AG08396 (cell line): ENCODE measurements around the gene MYLIP.
A peak's percentile ranks its signal among the peaks of the same experiment; 100 is the strongest.

Experiments used
- DNase-seq: peaks from one replicate; pipeline ENCODE4 v3.0.0; 2012; ENCODE audit warnings: low spot score, mixed read lengths

MYLIP gene

DNA sequence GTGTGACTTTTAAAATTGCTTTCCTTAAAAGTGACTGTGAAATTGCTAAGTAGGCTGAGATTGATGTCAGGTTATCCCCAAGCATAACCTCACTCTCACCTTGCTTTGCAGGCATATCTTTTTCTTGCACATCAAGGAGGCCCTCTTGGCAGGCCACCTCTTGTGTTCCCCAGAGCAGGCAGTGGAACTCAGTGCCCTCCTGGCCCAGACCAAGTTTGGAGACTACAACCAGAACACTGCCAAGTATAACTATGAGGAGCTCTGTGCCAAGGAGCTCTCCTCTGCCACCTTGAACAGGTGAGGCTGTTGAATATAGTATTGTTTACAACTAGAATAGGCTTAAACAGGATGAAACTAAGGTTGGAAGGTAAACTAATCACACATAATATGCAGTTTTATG lies 12.6 kb downstream of the MYLIP start:
- DNase-seq: no peak

DNA sequence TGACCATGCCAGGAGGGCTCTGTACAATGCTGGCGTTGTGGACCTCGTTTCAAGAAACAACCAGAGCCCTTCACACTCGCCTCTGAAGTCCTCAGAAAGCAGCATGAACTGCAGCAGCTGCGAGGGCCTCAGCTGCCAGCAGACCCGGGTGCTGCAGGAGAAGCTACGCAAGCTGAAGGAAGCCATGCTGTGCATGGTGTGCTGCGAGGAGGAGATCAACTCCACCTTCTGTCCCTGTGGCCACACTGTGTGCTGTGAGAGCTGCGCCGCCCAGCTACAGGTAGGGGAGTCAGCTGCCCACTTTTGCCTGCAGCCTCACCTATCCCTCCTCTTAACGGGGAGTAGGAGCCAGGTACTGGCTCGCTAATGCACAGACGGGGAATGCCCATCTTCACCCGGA lies 16.2 kb downstream of the MYLIP start:
- DNase-seq: no peak

DNA sequence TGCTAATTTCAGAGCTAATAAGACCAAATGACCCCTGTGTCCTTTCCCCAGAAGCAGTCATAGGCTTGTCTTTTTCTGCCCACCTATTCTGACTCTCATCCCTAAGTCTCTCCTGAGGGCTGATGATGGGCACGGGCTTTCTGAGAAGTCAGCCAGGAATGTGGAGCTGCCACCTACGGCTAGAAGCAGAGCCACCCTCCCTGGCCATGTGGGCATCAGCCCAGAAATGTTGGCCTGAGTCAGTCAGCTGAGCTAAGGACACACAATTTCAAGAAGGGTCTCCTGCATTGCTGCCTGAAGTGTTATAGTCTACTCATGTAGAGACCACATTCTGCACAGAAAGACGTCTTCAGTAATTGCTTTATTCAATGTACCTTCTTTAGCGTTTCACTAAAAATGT lies 17.1 kb downstream of the MYLIP start:
- no peak for DNase-seq

DNA sequence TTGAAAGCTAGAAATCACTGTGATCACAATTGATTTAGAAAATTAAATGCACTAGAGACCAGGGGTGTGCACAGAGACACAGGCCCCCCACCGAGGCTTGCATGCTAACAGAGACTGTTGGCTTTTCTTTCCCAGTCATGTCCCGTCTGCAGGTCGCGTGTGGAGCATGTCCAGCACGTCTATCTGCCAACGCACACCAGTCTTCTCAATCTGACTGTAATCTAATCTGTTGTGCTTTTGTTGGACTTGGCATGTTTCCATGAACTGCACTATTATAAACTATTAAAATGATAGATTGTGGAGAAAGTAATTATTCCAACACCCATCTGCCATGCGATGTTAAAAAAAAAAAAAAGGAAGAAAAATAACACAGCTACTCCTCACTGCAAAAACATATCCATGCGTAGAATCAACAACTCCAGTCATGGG lies 17.7 kb downstream of the MYLIP start:
- no peak for DNase-seq

DNA sequence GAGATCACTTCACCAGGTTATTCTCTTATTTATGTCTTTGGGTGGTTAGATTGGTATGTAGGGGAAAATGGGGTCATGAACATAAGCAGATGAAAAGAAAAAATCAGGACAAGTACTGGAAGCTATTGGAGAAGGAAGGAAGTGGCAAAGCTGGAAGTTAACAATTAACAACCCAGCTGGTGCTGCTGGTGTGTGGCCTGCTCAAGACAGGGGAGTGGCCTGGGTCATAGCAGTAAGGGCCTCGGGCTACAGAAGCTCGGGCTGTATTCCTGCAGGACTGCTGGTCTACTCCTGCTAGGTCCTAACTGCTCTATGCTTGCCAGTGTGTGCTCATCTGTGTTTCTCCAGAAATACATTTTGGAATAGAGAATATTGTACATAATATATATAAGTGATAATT lies 19.6 kb downstream of the MYLIP start:
- DNase-seq: no peak

DNA sequence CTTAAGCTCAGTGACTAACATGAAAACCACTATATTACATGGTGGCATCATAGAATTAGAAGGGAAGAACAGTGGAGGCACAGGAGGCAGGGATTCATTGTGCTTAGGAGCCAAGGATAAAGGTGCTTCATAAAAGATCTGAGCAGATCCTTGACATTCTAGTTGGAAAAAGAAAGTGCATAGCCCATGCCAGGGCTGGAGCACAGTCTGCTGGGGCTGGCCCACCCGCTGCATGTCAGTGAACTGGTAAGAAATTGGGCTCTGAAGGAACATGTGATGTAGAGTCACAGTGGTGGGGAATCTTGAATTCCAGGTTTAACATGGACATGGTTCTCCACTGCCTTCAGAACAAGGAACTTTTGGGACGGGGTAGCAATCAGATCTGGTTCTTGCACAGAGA lies 20.4 kb downstream of the MYLIP start:
- no peak for DNase-seq

DNA sequence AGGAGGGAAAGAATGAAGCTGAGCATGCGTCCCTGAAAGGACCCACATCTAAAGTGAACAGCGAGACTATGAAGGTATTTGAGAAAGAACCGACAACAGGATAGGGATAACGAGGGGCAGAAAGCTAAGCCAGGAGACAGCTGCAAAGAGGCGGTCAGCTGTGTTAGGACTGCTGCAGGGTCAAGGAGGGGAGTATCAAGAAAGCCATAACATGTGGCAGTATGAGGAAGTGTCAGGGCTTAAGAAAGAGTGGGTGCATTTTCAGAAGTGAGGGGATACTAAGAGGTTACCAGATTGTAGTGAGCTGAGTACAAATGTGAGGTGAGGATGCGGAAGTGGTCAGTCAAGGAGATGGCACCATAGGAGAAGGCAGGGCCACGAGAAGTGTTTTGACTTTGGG lies 21.2 kb downstream of the MYLIP start:
- no peak for DNase-seq

DNA sequence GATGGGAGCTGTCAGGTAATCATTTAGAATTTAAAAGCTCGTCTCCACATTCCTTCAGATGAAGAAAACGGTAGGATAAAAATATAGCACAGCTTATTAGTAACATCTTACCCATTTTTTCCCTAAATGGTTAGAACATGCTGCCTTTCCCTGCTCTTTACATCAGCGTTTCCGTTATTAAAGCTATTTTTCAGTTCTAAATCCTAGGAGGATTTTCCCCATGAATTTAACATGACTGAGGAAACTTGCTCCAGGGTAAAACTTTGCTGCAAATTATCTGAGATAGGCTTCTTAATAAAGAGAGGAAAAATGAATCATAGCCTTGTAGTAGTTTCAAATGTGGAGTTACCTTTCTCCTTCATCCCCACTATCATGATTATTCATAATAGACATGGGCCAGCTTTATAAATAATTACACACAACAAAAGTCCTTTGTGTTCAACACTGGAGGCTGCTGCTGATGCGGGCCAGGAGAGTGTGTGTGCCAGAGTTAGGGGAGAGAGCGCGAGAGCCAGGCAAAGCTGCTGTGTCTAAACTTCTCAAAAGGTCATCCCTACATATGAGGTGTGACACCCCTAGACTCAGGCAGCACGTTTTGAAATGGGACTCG lies 24.4 kb downstream of the MYLIP start:
- DNase-seq: no peak

DNA sequence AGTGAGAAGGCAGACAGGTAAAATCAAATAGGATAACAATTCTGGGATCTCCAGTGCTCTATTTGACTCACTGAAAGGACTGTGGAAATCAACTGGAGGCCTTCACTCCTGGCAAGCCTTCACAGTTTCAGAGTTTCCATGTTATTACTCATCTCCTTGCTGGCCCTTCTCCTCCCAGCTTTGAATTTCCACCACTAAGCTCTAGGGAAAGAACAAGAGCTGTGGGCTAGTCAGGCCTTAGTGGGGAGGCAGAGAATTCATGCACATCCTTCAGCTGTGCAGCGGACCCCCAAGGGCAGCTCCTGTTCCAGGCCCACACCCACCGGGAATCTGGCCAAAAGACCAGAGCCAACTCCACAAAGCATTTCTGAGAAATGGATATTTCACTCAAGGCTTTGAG lies 26.0 kb downstream of the MYLIP start:
- DNase-seq: peak; percentile 75

DNA sequence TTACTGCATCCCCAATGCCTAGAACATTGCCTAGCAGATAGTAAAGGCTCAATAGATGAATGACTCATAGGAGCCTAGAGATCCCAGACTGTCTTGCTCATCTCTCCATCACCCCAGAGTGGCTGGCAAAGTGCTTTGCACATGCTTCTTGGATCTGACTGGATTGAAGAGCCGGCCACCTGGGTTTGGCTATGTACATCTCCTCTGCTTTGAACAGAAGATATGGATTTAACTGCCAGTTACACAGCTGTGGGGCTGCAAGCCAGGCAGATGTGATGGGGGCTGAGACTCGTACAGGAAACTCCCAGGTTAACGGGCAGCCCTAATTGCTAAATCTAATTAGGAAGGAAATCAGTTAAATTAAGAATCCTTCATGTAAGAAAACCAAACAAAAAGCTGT lies 28.6 kb downstream of the MYLIP start:
- no peak for DNase-seq

DNA sequence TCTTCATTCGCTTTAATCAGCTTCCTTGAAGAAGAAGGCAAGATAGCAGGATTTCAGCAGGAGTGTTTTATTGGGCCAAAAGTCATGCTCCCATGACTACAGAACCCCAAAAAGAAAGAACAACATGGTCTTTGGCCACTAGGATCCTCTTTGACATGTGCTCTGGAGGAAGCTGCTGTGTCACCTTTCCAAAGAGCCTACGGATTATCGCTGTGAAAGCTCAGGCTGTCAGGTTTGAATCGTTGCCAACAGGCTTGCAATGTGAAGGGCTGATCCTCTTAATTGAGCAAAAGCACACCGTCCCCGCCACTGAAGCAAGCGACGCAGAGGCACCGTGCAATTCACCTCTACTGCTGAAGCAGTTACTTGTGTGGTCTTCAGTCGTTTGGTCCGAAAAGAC lies 29.0 kb downstream of the MYLIP start:
- DNase-seq: no peak

DNA sequence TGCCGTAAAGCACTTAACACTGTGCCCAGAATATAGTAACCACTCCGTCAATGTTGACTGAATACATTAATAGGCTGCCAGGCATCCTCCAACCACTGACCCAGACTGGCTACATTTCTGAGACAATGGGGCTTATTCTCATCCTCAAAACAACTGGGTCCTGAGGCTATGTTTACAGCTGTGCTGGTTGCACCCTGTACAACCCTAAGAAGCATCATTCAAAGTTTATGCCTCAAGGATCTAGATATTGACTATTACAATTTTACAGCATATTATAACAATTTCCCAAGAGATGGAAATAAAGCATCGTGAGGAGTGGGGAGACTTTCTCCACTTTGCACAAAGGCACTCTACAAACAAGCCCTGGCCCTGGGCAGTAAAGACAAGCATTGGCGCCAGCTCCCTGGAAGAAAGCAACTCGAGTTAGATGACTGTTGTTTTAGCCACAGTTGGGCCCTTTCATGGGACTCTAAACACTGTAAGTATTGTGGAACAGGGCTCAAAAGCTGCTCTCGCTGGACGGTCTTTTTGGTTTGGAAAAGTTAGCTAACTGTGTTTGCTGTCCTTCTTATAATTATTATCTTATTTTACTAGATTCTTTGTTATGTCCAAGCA lies 30.2 kb downstream of the MYLIP start:
- no peak for DNase-seq

DNA sequence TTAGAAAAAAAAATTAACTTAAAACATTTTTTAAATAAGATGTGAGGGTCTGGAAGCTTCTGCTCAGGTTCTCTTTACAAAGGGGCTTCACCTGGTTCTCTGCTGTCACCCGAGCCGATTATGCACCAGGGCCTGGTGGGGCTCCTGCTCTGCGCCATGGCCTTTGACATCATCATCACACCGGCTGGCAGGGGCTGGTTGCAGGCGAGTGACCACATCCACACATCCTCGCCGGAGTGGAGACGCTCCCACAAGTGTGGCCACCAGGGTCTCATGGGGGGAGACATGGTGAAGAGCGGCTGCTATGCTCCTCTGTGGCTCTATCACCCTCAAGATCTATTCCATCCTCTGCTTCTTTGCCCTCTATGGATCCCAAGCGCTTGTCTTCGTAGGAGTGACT lies 31.9 kb downstream of the MYLIP start:
- no peak for DNase-seq

DNA sequence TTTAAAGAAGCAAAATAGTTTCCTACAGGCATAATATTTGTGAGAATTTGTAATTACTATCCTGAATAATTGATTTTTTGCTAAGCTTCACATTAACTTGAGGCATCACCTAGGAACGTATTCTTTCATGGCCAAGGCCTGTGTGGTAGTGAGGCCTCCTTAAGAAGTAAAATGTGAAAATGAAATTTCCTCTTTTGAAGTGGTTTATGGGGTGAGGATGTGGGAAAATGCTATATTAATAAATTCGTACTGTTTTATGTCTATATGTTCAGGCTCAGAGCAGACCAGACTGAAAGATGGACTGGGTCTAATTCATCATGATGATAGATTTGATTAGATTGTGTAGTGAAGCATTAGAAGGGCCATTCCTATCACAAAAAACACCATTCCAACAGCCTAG lies 33.1 kb downstream of the MYLIP start:
- DNase-seq: no peak

DNA sequence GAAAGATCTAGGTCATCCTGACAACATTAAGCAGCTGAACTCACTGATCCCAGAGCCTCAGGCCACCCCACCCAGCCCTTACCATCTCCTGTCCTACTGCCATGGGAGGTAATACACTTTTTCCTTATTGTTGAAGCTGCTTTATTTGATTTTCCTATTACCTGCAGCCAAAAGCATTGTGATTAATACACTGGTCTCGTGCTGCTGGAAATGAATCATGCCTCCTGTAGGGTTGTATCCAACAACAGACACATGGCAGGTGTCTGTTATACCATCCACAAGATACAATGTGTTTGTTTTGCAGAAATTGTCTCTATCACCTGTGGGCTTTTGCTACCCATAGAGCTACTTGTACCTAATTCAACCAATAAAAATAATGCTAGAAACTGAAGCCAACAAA lies 34.2 kb downstream of the MYLIP start:
- DNase-seq: no peak

DNA sequence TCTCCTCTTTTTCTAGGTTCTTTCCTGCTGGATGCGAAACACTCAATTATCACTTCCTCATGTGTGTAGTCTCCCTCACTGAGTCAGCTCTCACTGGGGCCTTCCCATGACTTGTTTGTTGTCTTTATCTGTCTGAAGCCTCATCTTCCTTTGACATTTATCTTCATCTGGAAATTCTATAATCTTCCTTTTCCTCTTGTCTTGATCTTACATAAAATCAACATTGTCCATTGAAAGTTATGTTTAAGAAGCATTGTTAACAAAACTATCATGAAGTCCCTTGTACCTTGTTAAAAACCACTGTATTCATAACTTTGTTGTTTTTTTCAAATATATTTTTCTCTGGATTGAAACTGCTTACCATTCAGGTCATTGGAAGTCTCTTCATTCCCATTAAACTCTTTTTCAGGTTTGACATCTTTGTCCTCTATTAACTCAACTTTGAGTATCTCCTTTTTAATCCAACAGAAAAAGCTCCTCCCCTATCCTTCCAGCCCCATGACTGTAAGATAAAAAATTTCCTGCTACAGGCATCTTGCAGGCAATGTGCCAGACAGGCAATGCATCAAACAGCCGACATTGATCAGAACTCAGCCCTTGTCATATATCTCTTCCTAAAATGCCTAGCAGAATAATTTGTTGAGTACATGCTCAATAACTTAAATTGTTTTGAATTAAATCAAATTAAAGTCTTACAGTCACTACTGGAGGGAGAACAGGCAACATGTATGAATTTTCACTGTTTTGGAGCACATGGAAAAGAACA lies 34.8 kb downstream of the MYLIP start:
- no peak for DNase-seq

DNA sequence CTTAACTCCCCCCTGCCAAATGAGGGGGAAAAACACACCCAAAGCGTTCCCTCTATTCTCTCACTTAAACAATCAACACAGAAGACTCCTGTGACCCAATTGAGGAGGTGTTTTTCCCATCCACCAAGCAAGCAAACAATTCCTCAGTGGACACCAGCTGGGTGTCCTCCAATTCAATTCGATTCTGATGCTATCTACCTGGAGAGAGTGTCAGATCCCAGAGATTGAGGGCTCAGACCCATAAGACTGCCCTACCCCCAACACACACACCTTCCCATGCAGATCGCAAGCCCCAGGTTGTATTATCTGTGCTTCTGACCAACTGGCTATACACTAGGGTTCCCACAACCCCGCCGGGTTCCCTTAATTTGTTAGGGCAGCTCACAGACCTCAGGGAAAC lies 36.8 kb downstream of the MYLIP start:
- DNase-seq: no peak

DNA sequence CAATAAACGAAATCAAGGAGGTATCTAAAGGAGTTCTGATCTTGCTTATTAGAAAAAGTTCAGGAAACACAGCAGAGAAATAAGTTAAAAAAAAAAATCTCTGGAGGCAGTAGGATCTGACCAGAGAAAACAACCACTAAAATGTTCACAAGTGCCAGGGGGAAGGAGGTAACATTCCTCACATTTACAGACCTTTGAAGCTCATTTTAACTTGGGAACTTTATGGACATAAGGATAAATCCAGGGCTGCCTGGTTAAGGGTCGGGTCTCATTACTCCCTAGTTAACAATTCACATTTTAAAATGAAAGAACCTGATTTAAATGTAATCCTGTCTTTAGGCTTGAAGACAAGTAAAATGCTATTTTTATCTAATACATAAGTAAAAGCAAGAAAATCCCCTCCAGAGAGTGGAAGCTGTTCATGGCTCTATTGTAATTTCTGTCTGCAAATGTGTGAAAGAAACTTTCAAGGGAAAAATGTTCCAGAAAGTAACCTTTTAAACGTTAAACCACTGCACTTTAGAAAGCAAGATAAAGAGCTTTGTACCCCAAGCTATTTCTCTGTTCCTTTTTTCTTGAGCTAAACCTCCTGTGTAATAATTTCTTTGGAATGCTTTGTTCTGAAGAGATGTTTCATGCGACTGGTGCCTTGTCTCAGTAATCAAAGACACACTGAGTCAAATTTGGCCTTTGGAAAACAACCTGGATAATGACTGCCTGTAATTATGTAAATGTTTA lies 38.2 kb downstream of the MYLIP start:
- DNase-seq: no peak

DNA sequence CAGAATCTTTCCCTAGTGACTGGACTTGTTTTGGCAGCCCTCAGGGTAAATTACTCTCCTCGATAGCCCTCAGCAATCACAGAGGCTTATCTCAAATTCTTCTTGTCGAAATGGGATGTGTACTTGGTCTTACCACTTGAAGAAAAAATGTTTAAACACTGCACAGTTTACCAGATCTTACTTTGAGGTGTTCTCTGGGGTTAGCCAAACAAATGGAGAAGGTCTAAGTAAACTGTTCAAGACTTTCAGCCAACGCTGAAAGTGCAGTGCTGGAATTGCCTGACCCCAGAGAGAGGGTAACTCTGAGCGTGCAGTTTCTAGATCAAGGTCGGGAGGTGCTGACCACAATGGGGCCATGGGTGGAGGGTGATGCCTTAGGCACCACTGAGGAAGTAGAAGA lies 39.2 kb downstream of the MYLIP start:
- DNase-seq: no peak

DNA sequence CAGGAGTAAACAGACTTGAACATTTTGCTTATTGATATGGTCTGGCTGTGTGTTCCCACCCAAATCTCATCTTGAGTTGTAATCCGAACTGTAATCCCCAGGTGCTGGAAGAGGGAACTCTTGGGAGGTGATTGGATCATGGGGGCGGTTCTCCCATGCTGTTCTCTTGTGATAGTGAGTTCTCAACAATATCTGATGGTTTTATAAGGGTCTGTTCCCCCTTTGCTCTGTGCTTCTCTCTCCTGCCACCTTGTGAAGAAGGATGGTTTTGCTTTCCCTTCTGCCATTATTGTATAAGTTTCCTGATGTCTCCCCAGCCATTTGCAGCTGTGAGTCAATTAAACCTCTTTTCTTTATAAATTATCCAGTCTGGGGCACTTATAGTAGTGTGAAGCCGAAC lies 40.0 kb downstream of the MYLIP start:
- no peak for DNase-seq

DNA sequence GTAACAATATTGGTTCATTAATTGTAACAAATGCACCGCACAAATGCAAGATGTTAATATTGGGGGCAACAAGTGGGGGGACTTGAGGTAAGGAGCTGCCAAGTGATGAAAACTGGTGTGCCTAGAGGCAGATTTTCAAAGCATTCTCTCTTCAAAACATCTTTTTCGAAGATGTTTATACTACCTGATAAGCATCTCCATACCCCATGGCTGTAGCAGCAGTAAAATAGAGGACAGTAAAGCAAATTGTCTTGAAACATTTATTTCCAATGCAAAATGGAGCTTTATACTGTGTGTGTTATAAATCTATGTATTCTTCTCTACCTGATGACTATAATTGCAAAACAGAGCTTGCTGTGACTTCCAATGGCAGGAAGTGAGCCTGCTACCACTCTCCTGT lies 42.5 kb downstream of the MYLIP start:
- no peak for DNase-seq

DNA sequence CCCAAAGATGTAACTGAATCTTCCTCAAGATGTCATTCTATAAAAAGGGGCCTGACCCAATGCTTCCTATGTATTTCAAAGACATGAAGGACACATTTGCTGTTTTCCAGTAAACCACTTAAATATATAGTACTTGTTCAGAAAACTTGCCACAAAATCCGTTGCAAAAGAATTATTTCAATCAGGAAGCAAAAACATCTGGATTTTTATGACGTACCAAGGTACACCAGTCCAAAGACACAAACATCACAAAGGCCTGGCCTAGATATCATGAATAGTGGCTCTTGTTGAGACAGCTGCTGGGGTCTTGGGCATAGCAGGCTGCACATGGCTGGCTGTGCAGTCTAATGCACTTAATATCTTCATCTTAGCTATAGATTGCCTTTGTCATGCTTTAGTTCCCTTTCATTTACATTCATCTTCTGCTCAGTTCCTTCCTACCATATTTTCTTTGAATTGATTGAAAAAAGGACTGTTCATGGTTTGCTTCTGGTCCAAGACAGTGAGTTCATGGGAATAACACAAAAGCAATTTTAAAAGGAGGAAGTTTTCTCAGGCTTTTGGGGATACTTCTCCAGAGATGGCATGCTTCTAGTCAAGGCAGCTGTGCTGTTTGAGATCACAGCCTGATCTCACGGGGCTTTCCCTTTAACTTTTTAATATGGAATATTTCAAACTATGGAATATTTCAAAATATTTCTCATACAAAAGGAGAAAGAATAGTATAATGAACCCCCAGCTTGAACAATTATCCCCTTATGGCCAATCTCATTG lies 44.5 kb downstream of the MYLIP start:
- DNase-seq: no peak
